Mammary epithelial cell (primary cell): ENCODE results near the gene PKIG.

Experiments used
- CTCF ChIP-seq, 2 donors: IDR thresholded peaks in 1 of 2; conservative IDR thresholded peaks in 1 of 2; 2 replicates each; pipeline ENCODE4 v1.5.1; 2011 to 2012; ENCODE audit warnings: inconsistent platforms in 2 of 2, low read length in 2 of 2, mild to moderate bottlenecking in 2 of 2, control low read depth in 1 of 2, low read depth in 1 of 2; ENCODE audit not compliant: insufficient read depth in 1 of 2; ENCODE audit errors: extremely low read depth in 1 of 2
- EZH2 ChIP-seq: IDR thresholded peaks from 2 replicates; pipeline ENCODE4 v1.6.1; 2012; ENCODE audit warnings: low read length, inconsistent platforms, borderline replicate concordance

- TF ChIP-seq CTCF (conservative IDR thresholded peaks at IDR 0.05 in 1 of 2, IDR thresholded peaks at IDR 0.05 in 1 of 2; ENCODE audit: extremely low read depth in 1 of 2, insufficient read depth in 1 of 2, low read depth in 1 of 2, low read length in 2 of 2) (no peak), EZH2 (no peak)
These were observed 49.8 kb downstream of the PKIG start for GRCh38 chr20:44632103-44632752.
